SK-N-SH treated with all-trans-retinoic acid at 6 μM for 48 hours (cell line): ENCODE results near the gene PSD2.

Source experiments
- ATAC-seq: fragments of 200-7000 bp; cut with Tn5 transposase; 3 replicates; pipeline ENCODE4 v1.9.1; 2020; ENCODE audit warnings: mild to moderate bottlenecking, moderate library complexity
- ARNTL ChIP-seq: fragments of 450-650 bp; formaldehyde crosslinking; IDR thresholded peaks from 2 replicates; pipeline ENCODE4 v1.5.0; 2020; ENCODE audit warnings: low read depth, mild to moderate bottlenecking, moderate library complexity, borderline replicate concordance
- BACH2 ChIP-seq: fragments of 250-450 bp; sonication (Bioruptor Pico); IDR thresholded peaks from 2 replicates; pipeline ENCODE4 v1.9.0; 2021; ENCODE audit warnings: mild to moderate bottlenecking, borderline replicate concordance
- CREB5 ChIP-seq: fragments of 250-450 bp; sonication (Bioruptor Pico); IDR thresholded peaks from 2 replicates; pipeline ENCODE4 v1.5.1; 2020; ENCODE audit warnings: low read depth, mild to moderate bottlenecking, moderate library complexity
- CSDC2 ChIP-seq: fragments of 250-450 bp; sonication (Bioruptor Pico); IDR thresholded peaks from 2 replicates; pipeline ENCODE4 v1.5.0; 2020; ENCODE audit warnings: mild to moderate bottlenecking, moderate library complexity
- CSRNP3 ChIP-seq: fragments of 250-450 bp; sonication (Bioruptor Pico); IDR thresholded peaks from 2 replicates; pipeline ENCODE4 v1.5.1; 2021; ENCODE audit warnings: mild to moderate bottlenecking, moderate library complexity
- ESRRG ChIP-seq: fragments of 250-450 bp; sonication (Bioruptor Pico); IDR thresholded peaks from 2 replicates; pipeline ENCODE4 v1.6.1; 2021; ENCODE audit warnings: mild to moderate bottlenecking
- ISL1 ChIP-seq: fragments of 250-450 bp; sonication (Bioruptor Pico); IDR thresholded peaks from 2 replicates; pipeline ENCODE4 v2.1.2; 2022; ENCODE audit warnings: mild to moderate bottlenecking, moderate library complexity
- OSR1 ChIP-seq: fragments of 250-450 bp; sonication (Bioruptor Pico); IDR thresholded peaks from 2 replicates; pipeline ENCODE4 v1.8.0; 2022; ENCODE audit warnings: moderate library complexity, mild to moderate bottlenecking, inconsistent platforms
- PATZ1 ChIP-seq: fragments of 250-450 bp; sonication (Bioruptor Pico); IDR thresholded peaks from 2 replicates; pipeline ENCODE4 v1.8.0; 2020; ENCODE audit warnings: mild to moderate bottlenecking, moderate library complexity, borderline replicate concordance
- POU6F1 ChIP-seq: fragments of 250-450 bp; sonication (Bioruptor Pico); IDR thresholded peaks from 2 replicates; pipeline ENCODE4 v1.8.0; 2021; ENCODE audit warnings: low read depth, mild to moderate bottlenecking, moderate library complexity, borderline replicate concordance
- PPARA ChIP-seq: fragments of 250-450 bp; sonication (Bioruptor Pico); IDR thresholded peaks from 2 replicates; pipeline ENCODE4 v1.5.0; 2020; ENCODE audit warnings: mild to moderate bottlenecking, borderline replicate concordance
- SNAI2 ChIP-seq: fragments of 250-450 bp; sonication (Bioruptor Pico); IDR thresholded peaks from 2 replicates; pipeline ENCODE4 v1.5.0; 2020; ENCODE audit warnings: mild to moderate bottlenecking, moderate library complexity
- TOX ChIP-seq: fragments of 250-450 bp; sonication (Bioruptor Pico); IDR thresholded peaks from 2 replicates; pipeline ENCODE4 v1.8.0; 2021; ENCODE audit warnings: mild to moderate bottlenecking, moderate library complexity, borderline replicate concordance
- TSHZ2 ChIP-seq: fragments of 250-450 bp; sonication (Bioruptor Pico); IDR thresholded peaks from 2 replicates; pipeline ENCODE4 v1.5.0; 2020; ENCODE audit warnings: mild to moderate bottlenecking, moderate library complexity
- ZFP3 ChIP-seq: fragments of 250-450 bp; sonication (Bioruptor Pico); IDR thresholded peaks from 2 replicates; pipeline ENCODE4 v1.5.0; 2020; ENCODE audit warnings: mild to moderate bottlenecking, moderate library complexity
- ZNF565 ChIP-seq: fragments of 450-650 bp; formaldehyde crosslinking; conservative IDR thresholded peaks from 2 replicates; pipeline ENCODE4 v1.5.0; 2020; ENCODE audit warnings: low read depth, mild to moderate bottlenecking, moderate library complexity
- ZNF70 ChIP-seq: fragments of 450-650 bp; formaldehyde crosslinking; IDR thresholded peaks from 2 replicates; pipeline ENCODE4 v1.5.0; 2020; ENCODE audit warnings: mild to moderate bottlenecking, moderate library complexity
- ZNF8 ChIP-seq: fragments of 450-650 bp; formaldehyde crosslinking; IDR thresholded peaks from 2 replicates; pipeline ENCODE4 v1.5.0; 2020; ENCODE audit warnings: mild to moderate bottlenecking, moderate library complexity

Gene PSD2

GRCh38 chr5:139836469-139837208 is 41.0 kb downstream of the PSD2 start:
- no peak for ATAC-seq
- no peak for TF ChIP-seq ARNTL (CRISPR knock-in tag)
- no peak for TF ChIP-seq CSRNP3 (CRISPR knock-in tag)
- no peak for TF ChIP-seq TOX (CRISPR knock-in tag)
- no peak for TF ChIP-seq PATZ1
- no peak for TF ChIP-seq POU6F1 (CRISPR knock-in tag)
- TF ChIP-seq ZNF70 (CRISPR knock-in tag), result no peak
- TF ChIP-seq TSHZ2 (CRISPR knock-in tag), result no peak
- no peak for TF ChIP-seq PPARA (CRISPR knock-in tag)
- TF ChIP-seq BACH2 (CRISPR knock-in tag), result no peak
- TF ChIP-seq OSR1, result no peak
- no peak for TF ChIP-seq ZNF8
- no peak for TF ChIP-seq ESRRG (CRISPR knock-in tag)
- TF ChIP-seq CREB5 (CRISPR knock-in tag), result no peak
- no peak for TF ChIP-seq ISL1
- no peak for TF ChIP-seq CSDC2 (CRISPR knock-in tag)
- TF ChIP-seq ZFP3 (CRISPR knock-in tag), result no peak

- no peak for TF ChIP-seq CSDC2 (CRISPR knock-in tag)
- no peak for TF ChIP-seq BACH2 (CRISPR knock-in tag)
- TF ChIP-seq SNAI2, result no peak
- TF ChIP-seq ZNF565 (CRISPR knock-in tag), result no peak
- no peak for TF ChIP-seq TOX (CRISPR knock-in tag)
- TF ChIP-seq TSHZ2 (CRISPR knock-in tag), result no peak
- no peak for TF ChIP-seq ZNF70 (CRISPR knock-in tag)
- no peak for TF ChIP-seq ESRRG (CRISPR knock-in tag)
- TF ChIP-seq OSR1, result no peak
- ATAC-seq, result no peak
These were observed 42.2 kb downstream of the PSD2 start for GRCh38 chr5:139837711-139838380.
